Fibroblast of upper back skin (primary cell): Measurements from ENCODE around the gene PAQR4.

Experiments used
- DNase-seq: peaks from one replicate; pipeline ENCODE4 v3.0.0-alpha.2; 2013

The PAQR4 gene

GRCh38 chr16:3007957-3008689, 39.0 kb downstream of the PAQR4 start:
- DNase-seq, result no peak

- no peak for DNase-seq
Observed at GRCh38 chr16:3008690-3009037, 39.5 kb downstream of the PAQR4 start.

GRCh38 chr16:3009568-3010390, 40.6 kb downstream of the PAQR4 start:
- DNase-seq, result no peak

- no peak for DNase-seq
Observed at GRCh38 chr16:3010510-3010909, 41.4 kb downstream of the PAQR4 start.

- DNase-seq, result no peak
Observed at GRCh38 chr16:3012246-3012645, 43.1 kb downstream of the PAQR4 start.

GRCh38 chr16:3012828-3013420, 43.8 kb downstream of the PAQR4 start, which contains the start of gene CLDN9:
Gene CLDN9 (plus strand): TSS chr16:3012923. CDS start chr16:3013363, 440 bp downstream.
- no peak for DNase-seq

- no peak for DNase-seq
Observed at GRCh38 chr16:3013491-3013951, 44.4 kb downstream of the PAQR4 start.

- no peak for DNase-seq
Observed at GRCh38 chr16:3013998-3014690, 45.0 kb downstream of the PAQR4 start.

- DNase-seq, result no peak
Observed at GRCh38 chr16:3014971-3015370, 45.8 kb downstream of the PAQR4 start.

GRCh38 chr16:3015865-3016521, 46.8 kb downstream of the PAQR4 start:
- DNase-seq, result no peak

GRCh38 chr16:3017344-3017743, 48.2 kb downstream of the PAQR4 start:
- no peak for DNase-seq

GRCh38 chr16:3017794-3018506, 48.8 kb downstream of the PAQR4 start, which contains the start of gene CLDN6:
Gene CLDN6 (minus strand): TSS chr16:3018183. CDS start chr16:3016021, 2,162 bp downstream.
- DNase-seq, result no peak

GRCh38 chr16:3019594-3020246, 50.6 kb downstream of the PAQR4 start:
- no peak for DNase-seq

GRCh38 chr16:3020247-3020603, 51.1 kb downstream of the PAQR4 start, which contains the start of gene TNFRSF12A:
Gene TNFRSF12A (plus strand): TSS chr16:3020368. CDS start chr16:3020398, 30 bp downstream.
- peak; percentile 79 for DNase-seq

GRCh38 chr16:3020604-3021448, 51.7 kb downstream of the PAQR4 start:
- DNase-seq, result peak; percentile 91

GRCh38 chr16:3021449-3022207, 52.5 kb downstream of the PAQR4 start:
- peak; percentile 98 for DNase-seq

- DNase-seq, result peak; percentile 98
Observed at GRCh38 chr16:3022208-3022683, 53.1 kb downstream of the PAQR4 start.

GRCh38 chr16:3022684-3023414, 53.7 kb downstream of the PAQR4 start:
- peak; percentile 69 for DNase-seq
